ENCODE results near the gene ZZZ3. TPM values are rescaled to one million over a fixed set of nuclear protein-coding genes. Genes with fewer than 3 reads are reported as not detected.
A peak's percentile ranks its signal among the peaks of the same experiment; 100 is the strongest.

Gene ZZZ3
- total RNA-seq, 3 donors from 2014 or later (not counting 1 experiment from before 2014, with no cell fraction given) = 31.9 to 43.6 (median 38.9) TPM

- Mint-ChIP-seq H3K4me3 (peak overlapping the region; percentile 72), H3K9me3 (no peaks in the 10 kb centered on the region), H3K27me3 (ENCODE audit: low read depth in 2 of 2) (no peaks in the 10 kb centered on the region), H3K27ac (no peak overlapping the region), H3K4me1 (peaks cover 11 to 20% of the 10 kb centered on the region in 2 donors), H3K36me3 (no peaks in the 10 kb centered on the region)
- H3K4me1 ChIP-seq (ENCODE audit: control insufficient read depth, insufficient read depth, low read length) = peaks cover 13% of the 10 kb centered on the region
- intact Hi-C loops (cut with micrococcal nuclease) = no loop called here
- H3K9me3 ChIP-seq (ENCODE audit: control insufficient read depth, insufficient read depth, low read length) = no peaks in the 10 kb centered on the region
- WGBS (ENCODE audit: insufficient coverage) = 62% methylated on average over 21 of the region's 21 CpGs
- ATAC-seq (no peak), DNase-seq (peak in 1 of 2 donors; percentile 40)
- H3K36me3 ChIP-seq (ENCODE audit: control insufficient read depth, insufficient read depth, low read length) = no peaks in the 10 kb centered on the region
- H3K27ac ChIP-seq (ENCODE audit: low read length) = no peak overlapping the region
- no peak overlapping the region for H3K4me3 ChIP-seq (ENCODE audit: low read length)
- H3K27me3 ChIP-seq (ENCODE audit: control insufficient read depth, insufficient read depth, low read length) = no peaks in the 10 kb centered on the region
- no peak for TF ChIP-seq CTCF (IDR thresholded peaks at IDR 0.05)
Observed at GRCh38 chr1:77687519-77687906, 5.1 kb upstream of the ZZZ3 start.

GRCh38 chr1:77686796-77687518 lies 4.5 kb upstream of the ZZZ3 start:
- Mint-ChIP-seq H3K4me1 (peaks cover 16 to 26% of the 10 kb centered on the region in 2 donors), H3K36me3 (no peaks in the 10 kb centered on the region), H3K9me3 (no peaks in the 10 kb centered on the region), H3K4me3 (no peak overlapping the region), H3K27me3 (ENCODE audit: low read depth in 2 of 2) (no peaks in the 10 kb centered on the region), H3K27ac (no peak overlapping the region)
- Histone ChIP-seq H3K4me3 (ENCODE audit: low read length) (no peak overlapping the region), H3K4me1 (ENCODE audit: control insufficient read depth, insufficient read depth, low read length) (peaks cover 13% of the 10 kb centered on the region), H3K36me3 (ENCODE audit: control insufficient read depth, insufficient read depth, low read length) (no peaks in the 10 kb centered on the region), H3K27ac (ENCODE audit: low read length) (no peak overlapping the region), H3K27me3 (ENCODE audit: control insufficient read depth, insufficient read depth, low read length) (no peaks in the 10 kb centered on the region), H3K9me3 (ENCODE audit: control insufficient read depth, insufficient read depth, low read length) (no peaks in the 10 kb centered on the region)
- DNase-seq = no peak
- intact Hi-C loops (cut with micrococcal nuclease) = no loop called here
- 95% methylated on average over 28 of the region's 33 CpGs for WGBS (ENCODE audit: insufficient coverage)
- no peak for ATAC-seq
- TF ChIP-seq CTCF (IDR thresholded peaks at IDR 0.05) = no peak

- peak; percentile 76 to 88 (median 77) for ATAC-seq
- Mint-ChIP-seq H3K4me3 (peak overlapping the region; percentile 96), H3K27me3 (ENCODE audit: low read depth in 2 of 2) (no peaks in the 10 kb centered on the region), H3K36me3 (no peaks in the 10 kb centered on the region), H3K9me3 (no peaks in the 10 kb centered on the region), H3K27ac (peak overlapping the region; percentile 96), H3K4me1 (peaks cover 35 to 36% of the 10 kb centered on the region in 2 donors)
- no peaks in the 10 kb centered on the region for H3K36me3 ChIP-seq (ENCODE audit: control insufficient read depth, insufficient read depth, low read length)
- no peaks in the 10 kb centered on the region for H3K9me3 ChIP-seq (ENCODE audit: control insufficient read depth, insufficient read depth, low read length)
- TF ChIP-seq CTCF (IDR thresholded peaks at IDR 0.05) = peak; percentile 88
- H3K27me3 ChIP-seq (ENCODE audit: control insufficient read depth, insufficient read depth, low read length) = no peaks in the 10 kb centered on the region
- under 1% methylated on average over 72 of the region's 72 CpGs for WGBS (ENCODE audit: insufficient coverage)
- H3K27ac ChIP-seq (ENCODE audit: low read length) = peak overlapping the region; percentile 86
- peaks cover 20% of the 10 kb centered on the region for H3K4me1 ChIP-seq (ENCODE audit: control insufficient read depth, insufficient read depth, low read length)
- peak overlapping the region; percentile 76 for H3K4me3 ChIP-seq (ENCODE audit: low read length)
- intact Hi-C loops (cut with micrococcal nuclease) = loop anchor here (2.0 to 5.0 kb wide), 2 partner anchors 94 to 465 kb away; partner anchors contain the start of genes MIGA1 and PIGK
- DNase-seq = peak; percentile 88 to 93
Observed at GRCh38 chr1:77683160-77684148, 996 bp upstream of the ZZZ3 start.
